ENCODE measurements around the gene RAP1GAP2.
"Not testable (repeated sequence)": the region's sequence is repeated elsewhere in the genome, so short reads cannot be mapped to it uniquely, and the experiment has no call there.

The RAP1GAP2 gene

DNA sequence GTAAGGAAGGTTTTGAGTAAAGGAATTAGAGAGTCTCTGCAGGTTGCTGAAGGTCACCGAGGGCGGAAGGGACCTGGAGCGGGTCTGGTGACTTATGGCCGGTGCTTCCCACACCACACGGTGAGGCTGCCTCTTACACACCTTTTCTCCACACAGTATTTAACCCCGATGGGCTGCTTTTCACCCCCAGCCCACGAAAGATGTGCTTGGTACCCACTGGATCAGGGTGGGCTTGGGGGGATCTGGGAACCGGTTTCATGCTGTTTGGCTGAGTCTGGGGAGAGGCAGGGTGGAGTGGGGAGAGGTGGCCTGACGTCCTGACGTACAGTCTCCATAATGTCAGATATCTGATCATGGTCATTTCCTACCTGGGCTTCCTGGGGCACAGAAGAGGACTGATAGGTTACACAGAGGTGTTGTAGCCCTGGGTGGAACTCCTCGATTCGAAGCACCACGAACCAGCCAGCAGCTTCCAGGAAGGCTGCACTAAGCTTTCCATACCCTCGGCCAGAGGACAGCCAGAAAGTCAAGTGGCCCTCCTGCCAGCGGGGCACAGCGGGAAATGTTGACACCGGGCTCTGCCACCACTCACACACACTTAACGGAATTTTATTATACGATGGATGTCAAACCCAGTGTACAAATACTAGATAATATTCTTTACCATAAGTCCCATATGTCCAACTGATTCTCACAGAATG lies 233.1 kb downstream of the RAP1GAP2 start:
- DNase-seq, result no peak

GRCh38 chr17:3030096-3030495 lies 233.9 kb downstream of the RAP1GAP2 start:
- no peak for DNase-seq

GRCh38 chr17:3030852-3031470 lies 234.7 kb downstream of the RAP1GAP2 start:
- DNase-seq, result not testable (repeated sequence)

- DNase-seq, result no peak
Measured at GRCh38 chr17:3032258-3033247, 236.3 kb downstream of the RAP1GAP2 start.

DNA sequence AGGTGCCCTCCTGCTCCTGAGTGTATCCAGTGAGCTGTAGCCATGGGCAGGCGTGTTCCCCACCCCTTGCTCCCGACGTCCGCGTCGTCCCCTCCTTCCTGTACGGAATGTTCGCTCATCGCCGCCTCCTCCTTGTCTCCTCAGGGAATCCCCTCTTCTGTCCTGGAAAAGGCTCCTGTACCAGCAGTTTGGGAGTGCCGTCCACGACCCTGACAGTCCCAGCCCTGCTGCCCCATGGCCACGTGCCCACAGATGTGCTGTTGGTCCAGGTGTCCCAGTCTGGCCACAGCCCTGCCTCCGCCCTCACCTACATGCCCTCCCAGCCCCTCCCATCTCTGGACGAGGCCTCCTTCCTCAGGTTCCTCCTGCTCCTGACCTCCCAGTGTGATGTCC lies 237.0 kb downstream of the RAP1GAP2 start:
- DNase-seq, result no peak

DNA sequence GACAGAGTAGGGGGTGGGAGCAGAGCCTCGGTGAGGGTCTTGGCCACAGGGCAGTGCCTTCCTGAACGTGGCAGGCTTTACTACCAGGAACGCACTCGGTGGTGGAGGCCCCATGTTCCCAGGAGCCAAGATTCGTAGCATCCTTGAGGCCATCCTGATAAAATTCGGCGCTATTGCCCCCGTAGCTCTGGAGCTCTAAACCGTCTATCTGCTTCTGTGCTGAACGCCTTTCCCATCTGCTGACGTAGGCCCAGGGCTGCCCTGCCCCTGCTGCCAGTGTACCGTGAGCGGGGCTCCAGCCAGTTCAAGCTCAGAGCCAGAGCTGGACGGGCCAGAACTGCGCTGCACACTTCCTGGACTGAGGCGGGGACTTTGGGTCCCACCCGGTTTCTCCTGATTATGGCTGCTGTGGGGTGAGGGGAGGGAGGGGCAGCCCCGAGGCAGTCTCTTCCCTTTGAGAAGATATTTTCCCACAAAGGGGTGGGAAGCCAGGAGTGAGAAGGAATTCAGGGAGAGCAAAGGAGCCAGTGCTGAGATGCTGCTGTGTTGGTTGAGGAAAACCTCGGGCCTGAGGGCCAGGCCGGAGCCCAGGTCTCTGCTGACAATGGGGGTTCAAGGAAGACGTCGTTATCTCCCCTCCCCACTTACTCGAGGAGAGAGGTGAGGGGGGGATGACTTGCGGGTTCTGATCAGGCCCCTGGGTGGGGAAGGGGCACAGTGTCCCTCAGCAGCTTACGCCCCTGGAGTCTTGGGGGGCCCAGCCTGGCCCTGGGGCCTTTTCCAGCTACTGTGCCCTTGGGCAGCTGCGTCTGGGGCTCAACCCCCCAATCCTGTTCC lies 237.7 kb downstream of the RAP1GAP2 start:
- no peak for DNase-seq

DNA sequence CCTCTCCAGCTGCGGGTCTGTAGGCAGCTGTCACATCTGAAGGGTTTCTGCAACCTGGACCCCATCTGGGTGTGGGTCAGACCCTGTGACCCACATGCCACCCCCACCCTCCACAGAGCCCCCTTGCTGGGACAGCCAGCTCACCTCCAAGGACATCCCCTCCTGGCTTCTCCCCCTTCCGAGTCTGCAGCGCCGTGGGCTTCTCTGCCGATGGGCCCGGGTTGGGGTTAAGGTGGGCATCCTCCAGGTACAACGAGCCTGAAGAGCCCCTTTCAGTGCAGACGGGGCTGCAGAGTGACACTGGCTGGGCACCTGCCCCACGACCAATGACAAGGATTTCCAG lies 238.3 kb downstream of the RAP1GAP2 start:
- DNase-seq, result no peak

DNA sequence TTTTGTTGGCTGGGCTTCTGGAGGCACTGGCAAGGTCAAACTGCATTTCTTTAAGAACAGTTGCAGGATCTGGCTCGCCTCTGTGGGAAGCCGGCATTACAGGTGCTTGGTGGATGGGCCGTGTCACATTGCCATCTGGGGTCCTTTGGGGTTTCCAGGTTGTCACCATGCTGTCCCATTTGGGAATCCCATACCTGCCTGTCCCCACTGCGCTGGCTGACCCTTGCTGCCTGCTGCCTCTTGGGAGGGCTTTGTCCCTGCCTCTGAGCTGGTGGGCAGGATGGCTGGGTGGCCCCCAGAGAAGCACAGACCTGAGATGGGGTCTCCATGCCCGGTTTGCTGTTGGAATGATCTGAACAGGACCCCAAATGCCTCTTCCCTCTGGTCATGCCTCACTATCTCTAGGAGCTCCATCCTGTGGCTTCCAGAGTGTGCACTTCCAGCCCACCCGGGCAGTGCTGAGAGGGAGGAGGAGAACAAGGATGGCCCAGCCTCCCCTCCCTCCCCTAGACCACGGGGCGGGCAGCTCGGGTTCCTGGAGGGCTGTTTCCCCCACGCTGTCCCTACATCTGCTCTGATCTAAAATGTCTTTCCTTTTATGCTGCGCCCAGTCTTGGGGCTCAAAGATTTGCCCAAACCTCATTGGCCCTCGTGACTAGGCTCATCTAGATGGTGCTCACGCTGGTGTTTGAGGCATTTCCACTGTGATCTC lies 239.2 kb downstream of the RAP1GAP2 start:
- DNase-seq, result no peak

- no peak for DNase-seq
Measured at GRCh38 chr17:3035968-3036280, 239.7 kb downstream of the RAP1GAP2 start.

DNA sequence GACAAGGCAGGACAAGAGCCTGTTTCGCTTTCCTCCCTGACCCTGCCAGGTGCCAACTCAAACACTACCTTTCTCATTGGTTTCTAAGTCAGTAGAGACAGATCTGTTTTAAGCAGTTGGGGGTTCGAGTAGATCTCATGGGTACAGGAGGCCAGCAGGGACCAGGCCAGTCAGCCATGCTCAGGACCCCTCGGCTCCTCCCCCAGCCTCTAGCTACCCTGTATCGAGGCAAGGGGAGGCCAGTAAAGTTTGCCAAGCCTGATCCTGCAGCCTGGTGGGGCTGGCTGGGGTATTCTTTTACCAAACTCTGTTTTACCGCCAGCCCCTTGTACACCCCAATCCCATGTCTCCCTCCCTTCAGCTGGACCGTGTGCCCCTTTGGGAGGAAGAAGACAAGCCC lies 240.6 kb downstream of the RAP1GAP2 start:
- DNase-seq, result no peak

GRCh38 chr17:3037259-3037658 lies 241.0 kb downstream of the RAP1GAP2 start:
- no peak for DNase-seq

- DNase-seq, result no peak
Measured at GRCh38 chr17:3038941-3039340, 242.7 kb downstream of the RAP1GAP2 start.

DNA sequence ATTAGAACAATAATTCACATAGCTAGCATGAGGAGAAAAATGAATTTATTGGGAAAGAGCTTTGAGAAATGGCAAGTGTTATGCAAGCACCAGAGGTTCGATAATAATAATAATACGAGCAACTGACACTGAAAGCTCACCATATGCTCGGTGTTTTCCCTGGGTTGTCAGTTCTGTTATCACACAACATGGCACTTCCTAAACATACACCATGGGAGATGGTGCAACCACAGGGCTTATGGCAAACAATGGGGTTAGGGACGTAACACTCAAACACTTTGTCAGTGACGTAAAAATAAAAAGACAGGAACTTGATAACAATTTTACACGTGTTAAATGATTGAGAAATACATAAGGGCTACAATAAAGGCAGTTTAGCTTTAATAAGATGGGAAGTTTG lies 243.5 kb downstream of the RAP1GAP2 start:
- DNase-seq, result no peak

- DNase-seq, result no peak
Measured at GRCh38 chr17:3040882-3041281, 244.6 kb downstream of the RAP1GAP2 start.

- no peak for DNase-seq
Measured at GRCh38 chr17:3043737-3044365, 247.6 kb downstream of the RAP1GAP2 start.

- no peak for DNase-seq
Measured at GRCh38 chr17:3046753-3047152, 250.5 kb downstream of the RAP1GAP2 start.

DNA sequence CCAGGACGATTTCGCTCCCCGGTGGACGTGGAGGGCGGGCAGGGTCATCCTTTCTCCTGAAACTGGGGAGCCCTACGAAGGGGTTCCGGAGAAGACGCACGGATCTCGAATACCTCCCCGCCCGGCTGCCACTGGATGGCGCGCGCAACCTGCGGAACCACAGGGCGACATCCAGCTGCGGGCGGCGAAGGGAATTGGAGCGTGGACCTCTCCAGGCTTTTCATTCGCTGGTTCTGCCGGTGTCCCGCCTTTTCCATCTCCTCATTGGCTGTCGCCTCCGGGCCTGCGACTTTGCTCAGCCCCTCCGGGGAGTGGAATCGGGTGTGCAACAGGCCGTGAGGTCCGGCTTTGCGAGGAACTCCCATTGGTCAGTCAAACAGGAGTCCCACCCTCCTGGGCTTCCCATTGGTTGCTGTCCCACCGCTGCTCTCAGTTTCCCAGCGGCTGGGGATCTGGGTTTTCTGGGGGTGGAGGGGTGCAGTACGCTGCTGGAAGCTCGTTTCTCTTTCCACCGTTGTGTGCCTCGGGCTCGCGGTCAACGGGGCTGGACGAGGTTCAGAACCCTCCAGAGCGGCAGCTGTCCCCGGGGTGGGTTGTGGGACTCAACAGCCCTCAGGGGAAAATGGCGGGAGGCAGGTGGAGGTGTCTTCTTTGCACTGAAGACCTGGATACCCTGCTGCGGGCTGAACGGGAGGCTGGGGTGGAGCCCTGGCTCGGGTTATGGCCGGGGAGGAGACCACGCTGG lies 252.7 kb downstream of the RAP1GAP2 start:
- DNase-seq, result peak; percentile 95

GRCh38 chr17:3049705-3050295 lies 253.6 kb downstream of the RAP1GAP2 start:
- no peak for DNase-seq

DNA sequence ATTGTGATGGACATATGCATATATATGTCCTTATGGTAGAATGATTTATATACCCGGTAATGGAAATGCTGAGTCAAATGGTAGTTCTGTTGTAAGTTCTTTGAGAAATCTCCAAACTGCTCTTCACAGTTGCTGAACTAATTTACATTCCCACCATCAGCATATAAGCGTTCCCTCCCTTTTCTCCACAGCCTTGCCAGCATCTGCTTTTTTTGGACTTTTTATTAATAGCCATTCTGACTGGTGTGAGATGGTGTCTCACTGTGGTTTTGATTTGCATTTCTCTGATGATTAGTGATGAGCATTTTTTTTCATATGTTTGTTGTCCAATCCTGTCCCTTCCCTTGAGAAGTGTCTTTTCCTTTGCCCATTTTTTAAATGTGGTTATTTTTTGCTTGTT lies 258.6 kb downstream of the RAP1GAP2 start:
- DNase-seq, result not testable (repeated sequence)

GRCh38 chr17:3062824-3063377 lies 266.7 kb downstream of the RAP1GAP2 start:
- not testable (repeated sequence) for DNase-seq

Data from stimulated activated CD4-positive, alpha-beta T cell treated with anti-CD3 and anti-CD28 coated beads, Interleukin-1b, Interleukin-23, amount 100 ng/mL, for 48 hours (primary cell).